Stimulated activated CD8-positive, alpha-beta memory T cell treated with anti-CD3 and anti-CD28 coated beads, Interleukin-7, amount 100 ng/mL, for 1 hour (primary cell): ENCODE measurements around the gene SLC23A2.
"Not testable (repeated sequence)": the region's sequence is repeated elsewhere in the genome, so short reads cannot be mapped to it uniquely, and the experiment has no call there.

Source experiments
- DNase-seq, 2 donors: peaks; one replicate each; pipeline ENCODE4 v3.0.0-alpha.2; 2020; ENCODE audit warnings: low read depth in 2 of 2

Gene SLC23A2

GRCh38 chr20:4876301-4876700 lies 125.0 kb downstream of the SLC23A2 start:
- DNase-seq: no peak

- no peak for DNase-seq
These were observed 125.7 kb downstream of the SLC23A2 start for GRCh38 chr20:4875578-4876067.

- DNase-seq: no peak
These were observed 127.9 kb downstream of the SLC23A2 start for GRCh38 chr20:4873396-4873795.

GRCh38 chr20:4871486-4871885 lies 129.8 kb downstream of the SLC23A2 start:
- no peak for DNase-seq

- DNase-seq: no peak
These were observed 130.4 kb downstream of the SLC23A2 start for GRCh38 chr20:4870906-4871305.

GRCh38 chr20:4869290-4870193 lies 131.8 kb downstream of the SLC23A2 start:
- DNase-seq: no peak

GRCh38 chr20:4867051-4867450 lies 134.3 kb downstream of the SLC23A2 start:
- no peak for DNase-seq

GRCh38 chr20:4866429-4866828 lies 134.9 kb downstream of the SLC23A2 start:
- DNase-seq: no peak

GRCh38 chr20:4864311-4864752 lies 137.0 kb downstream of the SLC23A2 start:
- no peak for DNase-seq

- DNase-seq: no peak
These were observed 138.6 kb downstream of the SLC23A2 start for GRCh38 chr20:4862661-4863060.

GRCh38 chr20:4861961-4862360 lies 139.3 kb downstream of the SLC23A2 start:
- DNase-seq: no peak

- DNase-seq: no peak
These were observed 143.3 kb downstream of the SLC23A2 start for GRCh38 chr20:4858000-4858399.

- no peak for DNase-seq
These were observed 145.1 kb downstream of the SLC23A2 start for GRCh38 chr20:4856022-4856755.

GRCh38 chr20:4855555-4855954 lies 145.8 kb downstream of the SLC23A2 start:
- DNase-seq: no peak

- DNase-seq: no peak
These were observed 146.2 kb downstream of the SLC23A2 start for GRCh38 chr20:4855097-4855496.

GRCh38 chr20:4854561-4854901 lies 146.8 kb downstream of the SLC23A2 start:
- DNase-seq: no peak

- DNase-seq: no peak
These were observed 147.4 kb downstream of the SLC23A2 start for GRCh38 chr20:4853757-4854560.

- DNase-seq: no peak
These were observed 148.3 kb downstream of the SLC23A2 start for GRCh38 chr20:4853004-4853403.

GRCh38 chr20:4850960-4851359 lies 150.3 kb downstream of the SLC23A2 start:
- no peak for DNase-seq

- DNase-seq: not testable (repeated sequence)
These were observed 152.5 kb downstream of the SLC23A2 start for GRCh38 chr20:4848829-4849228.

GRCh38 chr20:4848041-4848440 lies 153.3 kb downstream of the SLC23A2 start:
- no peak for DNase-seq

- no peak for DNase-seq
These were observed 154.5 kb downstream of the SLC23A2 start for GRCh38 chr20:4846821-4847220.
